GM10248 (cell line): ENCODE measurements around the gene DSG4.

Experiments used
- CTCF ChIA-PET: fragments of 300-600 bp; sonication (Branson Sonifier 250); formaldehyde crosslinking; extraction: SDS; loops from one replicate; lab custom pipeline; 2021; ENCODE audit warnings: antibody characterized with exemption; lab: Yijun Ruan, JAX
- POLR2A ChIA-PET: fragments of 350-650 bp; sonication (Branson Sonifier 250); formaldehyde crosslinking; extraction: SDS; loops from one replicate; lab custom pipeline; 2020; ENCODE audit warnings: antibody characterized with exemption; lab: Yijun Ruan, JAX
- DNase-seq: peaks from one replicate; pipeline ENCODE4 v3.0.0; 2012; ENCODE audit errors: extremely low spot score
- CTCF ChIP-seq: IDR thresholded peaks from 2 replicates; pipeline ENCODE4 v1.5.1; 2012; ENCODE audit warnings: mild to moderate bottlenecking, low read depth; ENCODE audit errors: extremely low read depth, missing control alignments, control extremely low read depth

The DSG4 gene

GRCh38 chr18:31413137-31413536 lies 36.6 kb downstream of the DSG4 start:
- CTCF ChIA-PET = no interaction called here
- TF ChIP-seq CTCF = no peak

GRCh38 chr18:31417850-31418249 lies 41.3 kb downstream of the DSG4 start:
- CTCF ChIA-PET = interaction anchor here (1.6 kb wide), 1 partner anchor 10 kb away, joined by 6 read pairs; no protein-coding TSS in a partner anchor
- no peak for TF ChIP-seq CTCF
- POLR2A ChIA-PET = no interaction called here
- DNase-seq = no peak

More at GRCh38 chr18:31413137-31413536, 36.6 kb downstream of the DSG4 start:
- no peak for DNase-seq
- POLR2A ChIA-PET = no interaction called here

GRCh38 chr18:31419457-31419932 lies 42.9 kb downstream of the DSG4 start:
- TF ChIP-seq CTCF = no peak
- POLR2A ChIA-PET = interaction anchor here (0.6 kb wide), 1 partner anchor 128 kb away, joined by 3 read pairs; no protein-coding TSS in a partner anchor
- DNase-seq = no peak
- CTCF ChIA-PET = interaction anchor here (1.4 to 1.6 kb wide), 2 partner anchors 18 to 49 kb away, joined by 3 to 4 read pairs; no protein-coding TSS in a partner anchor

- CTCF ChIA-PET = interaction anchor here (1.4 to 1.6 kb wide), 2 partner anchors 18 to 49 kb away, joined by 3 to 4 read pairs; no protein-coding TSS in a partner anchor
- no peak for TF ChIP-seq CTCF
- DNase-seq = no peak
- POLR2A ChIA-PET = interaction anchor here (0.6 kb wide), 1 partner anchor 127 kb away, joined by 3 read pairs; no protein-coding TSS in a partner anchor
Observed at GRCh38 chr18:31420032-31420431, 43.5 kb downstream of the DSG4 start.

GRCh38 chr18:31420524-31420923 lies 43.9 kb downstream of the DSG4 start:
- ChIA-PET POLR2A (no interaction called here), CTCF (interaction anchor here (1.3 to 1.6 kb wide), 3 partner anchors 19 to 92 kb away, joined by 3 to 4 read pairs (median 3); no protein-coding TSS in a partner anchor)
- no peak for DNase-seq
- TF ChIP-seq CTCF = no peak

- peak; percentile 68 for TF ChIP-seq CTCF
- ChIA-PET CTCF (interaction anchor here (0.6 to 6.0 kb wide), 36 partner anchors 9 to 388 kb away, joined by 3 to 41 read pairs (median 4); partner anchors contain the start of gene DSG3), POLR2A (no interaction called here)
- DNase-seq = peak; percentile 31
Observed at GRCh38 chr18:31424383-31424988, 47.9 kb downstream of the DSG4 start.
